GM21529 (cell line): ENCODE data around the gene MCF2L2.
"Not testable (repeated sequence)": the region's sequence is repeated elsewhere in the genome, so short reads cannot be mapped to it uniquely, and the experiment has no call there.

ENCODE experiments used
- ATAC-seq: cut with Tn5 transposase; IDR thresholded peaks from one replicate; pipeline ENCODE4 v1.9.1; 2021; ENCODE audit not compliant: unreplicated experiment

MCF2L2 gene

GRCh38 chr3:183247011-183247589, 181.3 kb downstream of the MCF2L2 start:
- no peak for ATAC-seq

DNA sequence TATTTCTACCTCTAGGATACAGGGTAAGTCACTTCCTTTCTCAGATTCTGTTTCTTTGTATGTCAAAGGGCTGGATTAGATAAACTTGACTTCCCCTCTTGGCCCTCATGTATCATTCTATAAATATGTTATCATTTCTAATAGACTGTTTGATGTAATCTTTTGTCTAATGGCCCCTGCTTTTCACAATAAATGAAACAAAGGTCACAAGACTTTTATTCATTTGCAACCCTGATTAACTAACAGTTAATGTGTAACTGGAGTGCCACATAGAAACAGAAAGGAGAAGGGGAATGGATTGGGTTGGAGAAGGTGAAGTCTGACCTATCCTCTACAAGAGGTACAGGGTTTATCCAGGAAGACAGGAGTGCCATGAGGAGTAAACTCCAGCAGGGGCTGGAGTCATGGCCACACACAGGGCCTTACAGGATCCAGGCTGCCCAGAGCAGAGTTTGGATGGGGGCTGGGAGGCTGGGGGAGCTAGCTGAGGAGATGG, 183.4 kb downstream of the MCF2L2 start:
- ATAC-seq: no peak

DNA sequence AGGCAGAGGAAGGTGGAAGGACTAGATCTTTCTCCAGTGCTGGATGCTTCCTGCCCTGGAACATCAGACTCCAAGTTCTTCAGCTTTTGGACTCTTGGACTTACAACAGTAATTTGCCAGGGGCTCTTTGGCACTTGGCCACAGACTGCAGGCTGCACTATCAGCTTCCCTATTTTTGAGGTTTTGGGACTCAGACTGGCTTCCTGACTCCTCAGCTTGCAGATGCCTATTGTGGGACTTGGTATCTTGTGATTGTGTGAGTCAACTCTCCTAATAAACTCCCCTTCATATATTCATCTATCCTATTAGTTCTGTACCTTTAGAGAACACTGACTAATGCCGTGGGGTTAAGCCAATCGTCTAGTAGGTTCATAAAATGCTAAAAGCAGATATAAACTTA, 184.2 kb downstream of the MCF2L2 start:
- ATAC-seq: no peak

DNA sequence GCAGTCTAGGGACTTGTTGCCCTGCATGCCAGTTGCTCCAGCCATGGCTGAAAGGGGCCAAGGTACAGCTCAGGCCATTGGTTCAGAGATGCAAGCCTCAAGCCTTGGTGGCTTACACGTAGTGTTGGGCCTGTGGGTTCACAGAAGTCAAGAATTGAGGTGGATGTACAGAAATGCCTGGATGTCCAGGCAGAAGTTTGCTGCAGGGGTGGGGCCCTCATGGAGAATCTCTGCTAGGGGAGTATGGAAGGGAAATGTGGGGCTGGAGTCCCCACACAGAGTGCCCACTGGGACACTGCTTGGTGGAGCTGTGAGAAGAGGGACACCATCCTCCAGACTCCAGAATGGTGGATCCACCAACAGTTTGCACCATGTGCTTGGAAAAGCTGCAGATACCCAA, 186.0 kb downstream of the MCF2L2 start:
- no peak for ATAC-seq

- ATAC-seq: no peak
These were observed 189.4 kb downstream of the MCF2L2 start for GRCh38 chr3:183239046-183239445.

GRCh38 chr3:183233966-183234365, 194.5 kb downstream of the MCF2L2 start:
- ATAC-seq: no peak

- no peak for ATAC-seq
These were observed 197.6 kb downstream of the MCF2L2 start for GRCh38 chr3:183230826-183231225.

- ATAC-seq: not testable (repeated sequence)
These were observed 198.2 kb downstream of the MCF2L2 start for GRCh38 chr3:183230251-183230650.

DNA sequence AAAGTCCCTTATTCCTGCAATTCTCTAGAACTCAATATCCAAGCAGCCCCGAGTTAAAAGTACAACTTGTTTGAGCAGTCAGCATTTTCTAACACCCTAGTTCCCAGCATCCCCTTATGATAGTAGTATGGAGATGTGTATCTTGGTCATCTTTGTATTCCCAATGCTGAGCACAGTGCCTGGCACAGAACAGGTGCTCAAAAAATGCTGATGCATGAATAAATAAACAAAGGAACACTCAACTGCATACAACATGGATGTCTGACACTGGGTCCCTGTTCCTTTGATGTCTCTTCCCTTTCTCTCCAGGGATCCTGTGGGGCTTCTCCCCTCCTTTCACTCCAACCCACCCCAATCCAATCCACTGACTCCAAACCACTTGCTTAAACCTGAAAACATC, 199.2 kb downstream of the MCF2L2 start:
- ATAC-seq: no peak

DNA sequence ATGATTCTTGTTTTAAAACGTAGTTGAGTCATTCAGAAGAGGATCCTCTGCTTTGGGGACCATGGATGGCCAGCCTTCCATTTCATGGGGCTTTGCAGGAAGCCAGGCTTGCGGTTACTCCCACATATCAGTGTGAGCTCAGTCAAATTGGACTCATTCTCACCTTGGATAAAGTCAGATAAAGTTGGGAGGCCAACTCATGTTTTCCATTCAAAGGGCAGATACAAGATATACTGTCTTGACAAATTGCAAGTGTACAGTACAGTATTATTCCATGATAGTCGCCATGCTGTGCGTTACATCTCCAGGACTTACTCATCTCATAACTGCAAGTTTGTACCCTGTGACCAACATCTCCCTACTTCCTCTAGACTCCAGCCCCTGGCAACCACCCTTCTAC, 200.8 kb downstream of the MCF2L2 start:
- no peak for ATAC-seq

- no peak for ATAC-seq
These were observed 202.0 kb downstream of the MCF2L2 start for GRCh38 chr3:183226333-183226890.

- ATAC-seq: no peak
These were observed 204.0 kb downstream of the MCF2L2 start for GRCh38 chr3:183224180-183224970.

- ATAC-seq: no peak
These were observed 205.7 kb downstream of the MCF2L2 start for GRCh38 chr3:183222631-183223235.

- no peak for ATAC-seq
These were observed 207.6 kb downstream of the MCF2L2 start for GRCh38 chr3:183220828-183221227.

- ATAC-seq: no peak
These were observed 209.6 kb downstream of the MCF2L2 start for GRCh38 chr3:183218826-183219225.

DNA sequence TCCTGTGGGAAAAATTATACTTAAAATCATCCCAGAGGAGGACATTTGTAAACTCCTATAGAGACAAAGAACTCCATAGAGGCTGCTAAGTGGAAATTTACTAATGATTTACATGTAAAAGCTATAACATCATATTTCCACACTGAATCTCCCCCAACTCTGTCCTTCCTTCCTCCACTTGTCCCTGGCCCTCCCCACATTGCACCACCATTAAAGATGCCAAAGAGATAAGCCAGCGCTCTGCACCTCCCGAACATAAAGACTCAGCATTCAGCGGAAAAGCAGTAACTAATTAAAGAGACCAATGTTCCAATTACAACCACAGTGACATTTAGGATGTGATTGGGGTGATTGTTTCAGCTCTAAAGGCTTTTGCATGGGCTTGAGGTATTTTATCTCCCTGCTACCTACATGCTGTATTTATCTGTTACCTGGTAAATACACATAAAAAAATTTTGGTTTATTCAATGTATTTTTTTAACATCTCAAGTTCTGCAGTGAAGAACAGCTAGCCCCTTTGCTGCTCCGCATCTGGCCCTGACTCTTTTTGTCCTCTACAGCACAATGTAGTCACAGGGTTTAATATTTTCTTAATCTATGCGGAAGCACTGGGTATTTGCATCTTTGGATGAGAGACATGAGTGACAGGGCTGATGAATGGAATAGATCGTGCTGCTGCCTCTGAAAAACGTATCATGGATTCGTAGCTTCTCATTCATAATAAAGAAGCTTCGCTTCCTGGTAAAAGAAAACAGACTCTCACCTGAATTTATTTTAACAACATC, 210.7 kb downstream of the MCF2L2 start:
- ATAC-seq: no peak

GRCh38 chr3:183215591-183216202, 212.7 kb downstream of the MCF2L2 start:
- no peak for ATAC-seq

GRCh38 chr3:183214277-183214612, 214.2 kb downstream of the MCF2L2 start:
- no peak for ATAC-seq

- no peak for ATAC-seq
These were observed 214.8 kb downstream of the MCF2L2 start for GRCh38 chr3:183213415-183214276.

GRCh38 chr3:183212565-183212964, 215.9 kb downstream of the MCF2L2 start:
- ATAC-seq: no peak
